A549 (cell line): Measurements from ENCODE around the gene ACAD9. TPM values are rescaled to one million over a fixed set of nuclear protein-coding genes. Genes with fewer than 3 reads are reported as not detected.

Source experiments
- ATAC-seq, 2 experiments: fragments of 200-7000 bp in 1 of 2; fragments of >200 bp in 1 of 2; cut with Nextera tagmentation in 1 of 2; cut with Tn5 transposase in 1 of 2; 3 replicates each; pipeline versions ENCODE4 v1.8.0 to v1.9.1; 2018 to 2020; ENCODE audit warnings: mild to moderate bottlenecking in 1 of 2, moderate library complexity in 1 of 2
- CTCF ChIA-PET: fragments of 300-600 bp; sonication (Branson Sonifier 250); formaldehyde crosslinking; extraction: SDS; loops from one replicate; lab custom pipeline; 2021; ENCODE audit warnings: antibody characterized with exemption, inconsistent platforms; lab: Yijun Ruan, JAX
- POLR2A ChIA-PET: fragments of 350-600 bp; formaldehyde crosslinking; extraction: SDS; loops from one replicate; lab custom pipeline; 2021; ENCODE audit warnings: antibody characterized with exemption, inconsistent platforms; lab: Yijun Ruan, JAX
- DNase-seq, 2 experiments: peaks; one replicate each; pipeline versions ENCODE4 v3.0.0 to v3.0.0-alpha.2; 2011 to 2016; ENCODE audit warnings: low read depth in 1 of 2, low spot score in 1 of 2
- FAIRE-seq: peaks from 2 replicates; lab custom pipeline; 2011; peaks lifted over from hg19 to GRCh38; lab: Jason Lieb, UNC
- H3K27ac ChIP-seq, 2 experiments: fragments of >200 bp; sonication (Bioruptor Twin); formaldehyde crosslinking; 3 replicates each; pipeline ENCODE4 v1.5.1; 2016 to 2017
- H3K4me1 ChIP-seq: fragments of >200 bp; sonication (Bioruptor Twin); formaldehyde crosslinking; 3 replicates; pipeline ENCODE4 v1.6.1; 2016
- H3K4me2 ChIP-seq: fragments of >200 bp; sonication (Bioruptor Twin); formaldehyde crosslinking; 3 replicates; pipeline ENCODE4 v1.6.1; 2016
- H3K4me3 ChIP-seq: fragments of >200 bp; sonication (Bioruptor Twin); formaldehyde crosslinking; 3 replicates; pipeline ENCODE4 v1.5.1; 2016
- H3K9me3 ChIP-seq: fragments of >200 bp; sonication (Bioruptor Twin); formaldehyde crosslinking; 3 replicates; pipeline ENCODE4 v1.6.1; 2016
- ATOH8 ChIP-seq: fragments of 250-450 bp; sonication (Bioruptor Pico); IDR thresholded peaks from 2 replicates; pipeline ENCODE4 v1.5.0; 2020; ENCODE audit warnings: low read depth, mild to moderate bottlenecking, moderate library complexity
- BHLHE40 ChIP-seq: IDR thresholded peaks from 2 replicates; pipeline ENCODE4 v1.6.1; 2012; ENCODE audit warnings: low read depth, low read length, inconsistent platforms
- CEBPB ChIP-seq, 2 experiments: fragments of >200 bp in 1 of 2; sonication (Bioruptor Twin) in 1 of 2; formaldehyde crosslinking in 1 of 2; IDR thresholded peaks; 2 replicates each; pipeline ENCODE4 v1.6.1; 2012 to 2016
- EHF ChIP-seq: fragments of 250-450 bp; sonication (Bioruptor Pico); IDR thresholded peaks from 2 replicates; pipeline ENCODE4 v1.5.0; 2020; ENCODE audit warnings: mild to moderate bottlenecking
- ESRRA ChIP-seq: fragments of 150-350 bp; IDR thresholded peaks from 2 replicates; pipeline ENCODE4 v1.6.1; 2014; ENCODE audit warnings: mild to moderate bottlenecking, low read length, borderline replicate concordance
- FOSB ChIP-seq: fragments of 250-450 bp; sonication (Bioruptor Pico); IDR thresholded peaks from 2 replicates; pipeline ENCODE4 v1.5.0; 2020; ENCODE audit warnings: mild to moderate bottlenecking, moderate library complexity
- FOSL2 ChIP-seq, 2 experiments: fragments of 450-650 bp in 1 of 2; fragments of >200 bp in 1 of 2; sonication (Bioruptor Twin) in 1 of 2; formaldehyde crosslinking; IDR thresholded peaks; 2 replicates each; pipeline versions ENCODE4 v1.5.0 to v1.6.1; 2016 to 2020; ENCODE audit warnings: mild to moderate bottlenecking in 1 of 2, moderate library complexity in 1 of 2
- GATA3 ChIP-seq: IDR thresholded peaks from 2 replicates; pipeline ENCODE4 v1.6.1; 2012; ENCODE audit warnings: borderline replicate concordance
- HDAC2 ChIP-seq: fragments of 200-600 bp; sonication (generic); IDR thresholded peaks from 2 replicates; pipeline ENCODE4 v1.6.1; 2016
- HES2 ChIP-seq: fragments of >200 bp; sonication (Bioruptor Twin); formaldehyde crosslinking; IDR thresholded peaks from 2 replicates; pipeline ENCODE4 v1.6.1; 2016
- JUN ChIP-seq, 2 experiments: fragments of >200 bp; sonication (Bioruptor Twin); formaldehyde crosslinking; IDR thresholded peaks; 2 replicates in 1 of 2; 3 replicates in 1 of 2; pipeline ENCODE4 v1.6.1; 2016 to 2017
- KDM1A ChIP-seq: fragments of 200-600 bp; sonication (generic); IDR thresholded peaks from 2 replicates; pipeline ENCODE4 v1.6.1; 2016; ENCODE audit warnings: low read depth, mild to moderate bottlenecking
- KDM5A ChIP-seq: fragments of 200-600 bp; sonication (generic); IDR thresholded peaks from 2 replicates; pipeline ENCODE4 v1.6.1; 2016; ENCODE audit warnings: antibody characterized with exemption, mild to moderate bottlenecking
- MAFK ChIP-seq: fragments of 450-650 bp; IDR thresholded peaks from 2 replicates; pipeline ENCODE4 v1.6.1; 2014; ENCODE audit not compliant: partially characterized antibody
- MYC ChIP-seq: IDR thresholded peaks from 2 replicates; pipeline ENCODE4 v1.6.1; 2012; ENCODE audit warnings: mild to moderate bottlenecking, inconsistent platforms, low read length, improper control_type of control experiment, borderline replicate concordance
- NFE2L2 ChIP-seq: fragments of 150-350 bp; conservative IDR thresholded peaks from 2 replicates; pipeline ENCODE4 v1.6.1; 2014; ENCODE audit warnings: low read length
- NR3C1 ChIP-seq: fragments of >200 bp; sonication (Bioruptor Twin); formaldehyde crosslinking; IDR thresholded peaks from 3 replicates; pipeline ENCODE4 v1.6.1; 2017
- PBX3 ChIP-seq: IDR thresholded peaks from 2 replicates; pipeline ENCODE4 v1.6.1; 2012
- PHF8 ChIP-seq: fragments of 200-600 bp; sonication (generic); IDR thresholded peaks from 2 replicates; pipeline ENCODE4 v1.6.1; 2016; ENCODE audit warnings: low read depth, mild to moderate bottlenecking, antibody characterized with exemption, moderate library complexity, borderline replicate concordance
- RAD21 ChIP-seq, 2 experiments: fragments of >200 bp in 1 of 2; sonication (Bioruptor Twin) in 1 of 2; formaldehyde crosslinking in 1 of 2; IDR thresholded peaks in 1 of 2; conservative IDR thresholded peaks in 1 of 2; 2 replicates in 1 of 2; 3 replicates in 1 of 2; pipeline ENCODE4 v1.6.1; 2012 to 2018; ENCODE audit warnings: inconsistent platforms in 1 of 2
- REST ChIP-seq: fragments of 200-600 bp; sonication (generic); IDR thresholded peaks from 2 replicates; pipeline ENCODE4 v1.6.1; 2016; ENCODE audit warnings: antibody characterized with exemption, mild to moderate bottlenecking, moderate library complexity
- SMC3 ChIP-seq: fragments of >200 bp; sonication (Bioruptor Twin); formaldehyde crosslinking; IDR thresholded peaks from 3 replicates; pipeline ENCODE4 v1.6.1; 2018; ENCODE audit warnings: inconsistent platforms
- SREBF2 ChIP-seq: fragments of 450-650 bp; IDR thresholded peaks from 2 replicates; pipeline ENCODE4 v1.6.1; 2014; ENCODE audit warnings: mild to moderate bottlenecking, moderate library complexity
- TFCP2L1 ChIP-seq: fragments of 250-450 bp; sonication (Bioruptor Pico); IDR thresholded peaks from 2 replicates; pipeline ENCODE4 v1.5.0; 2021; ENCODE audit warnings: mild to moderate bottlenecking
- TP53 ChIP-seq: fragments of 250-450 bp; sonication (Bioruptor Pico); IDR thresholded peaks from 2 replicates; pipeline ENCODE4 v1.5.0; 2021; ENCODE audit warnings: mild to moderate bottlenecking, moderate library complexity
- ZFP36 ChIP-seq: fragments of 450-650 bp; IDR thresholded peaks from 2 replicates; pipeline ENCODE4 v1.6.1; 2014; ENCODE audit warnings: borderline replicate concordance; ENCODE audit not compliant: partially characterized antibody
- whole genome bisulfite sequencing: methylation state at CpG from one replicate; pipeline ENCODE4 v1.1.6; 2017; ENCODE audit errors: missing lambda C conversion rate; 5-methylcytosine and 5-hydroxymethylcytosine counted together
- polyA plus RNA-seq, 4 experiments: library from polyadenylated mRNA; depleted of rRNA in 3 of 4; stranded (reverse); fragments of >200 nt; fragmentation: RNase III in 1 of 4; extraction: RNeasy Plus Mini Kit Qiagen cat#74134 plus additional on column Dnase treatment in 1 of 4; gene quantifications; 2 replicates in 3 of 4; 3 replicates in 1 of 4; pipeline ENCODE4 v1.2.3, GENCODE V29; 2011 to 2017
- TF ChIP-seq, protein P1 (sequence below): fragments of >200 bp; sonication (Bioruptor Twin); formaldehyde crosslinking; IDR thresholded peaks from 3 replicates; pipeline ENCODE4 v1.5.1; 2016
- TF ChIP-seq, protein P2 (sequence below): IDR thresholded peaks from 2 replicates; pipeline ENCODE4 v1.6.1; 2012
- TF ChIP-seq, protein P3 (sequence below): fragments of 150-350 bp; IDR thresholded peaks from 2 replicates; pipeline ENCODE4 v1.6.1; 2014; ENCODE audit warnings: low read depth, mild to moderate bottlenecking, low read length

ACAD9 gene
- polyA plus RNA-seq, 2 of the 4 experiments (the other 2 are of a cell fraction), result 26.1 to 29.2 TPM

GRCh38 chr3:128875556-128876120 lies 3.8 kb upstream of the ACAD9 start:
- CTCF ChIA-PET, result interaction anchor here (0.6 to 2.0 kb wide), 8 partner anchors 9 to 369 kb away, joined by 3 to 7 read pairs (median 3); no protein-coding TSS in a partner anchor
- H3K9me3 ChIP-seq, result no peaks in the 10 kb centered on the region
- POLR2A ChIA-PET, result no interaction called here
- H3K4me2 ChIP-seq, result no peak overlapping the region
- peak; percentile 59 to 61; a peak in 4 of 6 replicates for ATAC-seq
- DNase-seq, result peak; percentile 27 to 42
- no peak for FAIRE-seq
- TF ChIP-seq ZFP36, result no peak
- no peak for TF ChIP-seq MAFK
- TF ChIP-seq, protein P1, sequence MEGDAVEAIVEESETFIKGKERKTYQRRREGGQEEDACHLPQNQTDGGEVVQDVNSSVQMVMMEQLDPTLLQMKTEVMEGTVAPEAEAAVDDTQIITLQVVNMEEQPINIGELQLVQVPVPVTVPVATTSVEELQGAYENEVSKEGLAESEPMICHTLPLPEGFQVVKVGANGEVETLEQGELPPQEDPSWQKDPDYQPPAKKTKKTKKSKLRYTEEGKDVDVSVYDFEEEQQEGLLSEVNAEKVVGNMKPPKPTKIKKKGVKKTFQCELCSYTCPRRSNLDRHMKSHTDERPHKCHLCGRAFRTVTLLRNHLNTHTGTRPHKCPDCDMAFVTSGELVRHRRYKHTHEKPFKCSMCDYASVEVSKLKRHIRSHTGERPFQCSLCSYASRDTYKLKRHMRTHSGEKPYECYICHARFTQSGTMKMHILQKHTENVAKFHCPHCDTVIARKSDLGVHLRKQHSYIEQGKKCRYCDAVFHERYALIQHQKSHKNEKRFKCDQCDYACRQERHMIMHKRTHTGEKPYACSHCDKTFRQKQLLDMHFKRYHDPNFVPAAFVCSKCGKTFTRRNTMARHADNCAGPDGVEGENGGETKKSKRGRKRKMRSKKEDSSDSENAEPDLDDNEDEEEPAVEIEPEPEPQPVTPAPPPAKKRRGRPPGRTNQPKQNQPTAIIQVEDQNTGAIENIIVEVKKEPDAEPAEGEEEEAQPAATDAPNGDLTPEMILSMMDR, result peak; percentile 31; the same call in 2 of the 3 replicates
- TF ChIP-seq NFE2L2, result no peak
- TF ChIP-seq BHLHE40, result no peak
- no peak for TF ChIP-seq HDAC2
- TF ChIP-seq, protein P2, sequence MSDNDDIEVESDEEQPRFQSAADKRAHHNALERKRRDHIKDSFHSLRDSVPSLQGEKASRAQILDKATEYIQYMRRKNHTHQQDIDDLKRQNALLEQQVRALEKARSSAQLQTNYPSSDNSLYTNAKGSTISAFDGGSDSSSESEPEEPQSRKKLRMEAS, result no peak
- no peak for TF ChIP-seq GATA3
- peak in 1 of 2 experiments; percentile 32; a peak in 1 of 5 replicates for TF ChIP-seq RAD21 (conservative IDR thresholded peaks at IDR 0.05 in 1 of 2, IDR thresholded peaks at IDR 0.05 in 1 of 2)
- TF ChIP-seq, protein P3, sequence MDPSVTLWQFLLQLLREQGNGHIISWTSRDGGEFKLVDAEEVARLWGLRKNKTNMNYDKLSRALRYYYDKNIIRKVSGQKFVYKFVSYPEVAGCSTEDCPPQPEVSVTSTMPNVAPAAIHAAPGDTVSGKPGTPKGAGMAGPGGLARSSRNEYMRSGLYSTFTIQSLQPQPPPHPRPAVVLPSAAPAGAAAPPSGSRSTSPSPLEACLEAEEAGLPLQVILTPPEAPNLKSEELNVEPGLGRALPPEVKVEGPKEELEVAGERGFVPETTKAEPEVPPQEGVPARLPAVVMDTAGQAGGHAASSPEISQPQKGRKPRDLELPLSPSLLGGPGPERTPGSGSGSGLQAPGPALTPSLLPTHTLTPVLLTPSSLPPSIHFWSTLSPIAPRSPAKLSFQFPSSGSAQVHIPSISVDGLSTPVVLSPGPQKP, result no peak
- TF ChIP-seq EHF, result no peak
- TF ChIP-seq FOSB (CRISPR knock-in tag), result no peak
- TF ChIP-seq, all 56 proteins: peak for 2
- no peak overlapping the region for H3K27ac ChIP-seq
- WGBS, result 71% methylated on average over 12 of the region's 12 CpGs
- no peak overlapping the region for H3K4me3 ChIP-seq
- H3K4me1 ChIP-seq, result peaks cover 10% of the 10 kb centered on the region; the same call in 2 of the 3 replicates

GRCh38 chr3:128878011-128878457 lies 1.4 kb upstream of the ACAD9 start:
- no peak for FAIRE-seq
- TF ChIP-seq REST (no peak), HES2 (no peak), ESRRA (no peak), NR3C1 (no peak), TFCP2L1 (CRISPR knock-in tag) (no peak), HDAC2 (no peak), TP53 (CRISPR knock-in tag) (no peak), SMC3 (no peak), KDM5A (no peak), SREBF2 (no peak), GATA3 (no peak), ATOH8 (no peak), KDM1A (no peak), PBX3 (no peak), MYC (no peak), PHF8 (no peak), CEBPB (IDR thresholded peaks at IDR 0.05) (no peak), FOSL2 (IDR thresholded peaks at IDR 0.05) (no peak), FOSL2 (CRISPR knock-in tag; IDR thresholded peaks at IDR 0.05) (no peak), JUN (IDR thresholded peaks at IDR 0.05) (no peak)
- 85% methylated on average over 7 of the region's 7 CpGs for WGBS

More at GRCh38 chr3:128878011-128878457, 1.4 kb upstream of the ACAD9 start:
- peaks cover 21% of the 10 kb centered on the region; the same call in 2 of the 3 replicates for H3K4me1 ChIP-seq
- H3K4me2 ChIP-seq, result peak overlapping the region; percentile 77
- DNase-seq, result no peak
- CTCF ChIA-PET, result interaction anchor here (0.8 to 2.3 kb wide), 3 partner anchors 32 to 368 kb away, joined by 3 to 13 read pairs (median 9); no protein-coding TSS in a partner anchor
- peak overlapping the region; percentile 93 for H3K4me3 ChIP-seq
- no peak for ATAC-seq
- H3K27ac ChIP-seq, result peak overlapping the region; percentile 83 to 97; a peak in 5 of 6 replicates
- no peaks in the 10 kb centered on the region for H3K9me3 ChIP-seq
- POLR2A ChIA-PET, result no interaction called here
